NOMO-1 (cell line): ENCODE data around the gene CD47.

Experiments used
- DNase-seq, 2 experiments: peaks; one replicate each; lab custom pipeline; 2025; ENCODE audit not compliant: unreplicated experiment in 2 of 2; lab: John Stamatoyannopoulos, UW

CD47 gene

GRCh38 chr3:108090701-108091497 lies at the start of gene CD47:
CD47 (minus strand) TSS chr3:108091031; CDS start chr3:108090908, 123 bp downstream.
- DNase-seq, result peak; percentile 82 to 89

DNA sequence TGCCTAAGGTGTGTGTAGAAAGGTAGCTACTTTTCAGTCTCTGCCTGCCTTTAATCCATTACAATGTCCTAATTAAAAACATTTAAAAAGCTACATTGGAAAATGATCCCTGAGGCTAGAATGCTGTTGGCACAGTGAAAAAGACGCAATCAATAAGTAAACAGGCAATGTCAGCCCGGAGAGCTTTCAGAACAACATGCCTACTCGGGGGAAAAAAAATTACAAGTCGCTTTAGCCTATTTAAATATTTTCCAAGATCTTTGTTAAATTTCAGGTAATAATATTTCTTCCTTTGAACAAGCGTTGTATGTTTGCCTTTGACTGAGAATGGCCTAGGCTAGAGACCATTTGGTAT lies 46.6 kb upstream of the CD47 start:
- no peak for DNase-seq

DNA sequence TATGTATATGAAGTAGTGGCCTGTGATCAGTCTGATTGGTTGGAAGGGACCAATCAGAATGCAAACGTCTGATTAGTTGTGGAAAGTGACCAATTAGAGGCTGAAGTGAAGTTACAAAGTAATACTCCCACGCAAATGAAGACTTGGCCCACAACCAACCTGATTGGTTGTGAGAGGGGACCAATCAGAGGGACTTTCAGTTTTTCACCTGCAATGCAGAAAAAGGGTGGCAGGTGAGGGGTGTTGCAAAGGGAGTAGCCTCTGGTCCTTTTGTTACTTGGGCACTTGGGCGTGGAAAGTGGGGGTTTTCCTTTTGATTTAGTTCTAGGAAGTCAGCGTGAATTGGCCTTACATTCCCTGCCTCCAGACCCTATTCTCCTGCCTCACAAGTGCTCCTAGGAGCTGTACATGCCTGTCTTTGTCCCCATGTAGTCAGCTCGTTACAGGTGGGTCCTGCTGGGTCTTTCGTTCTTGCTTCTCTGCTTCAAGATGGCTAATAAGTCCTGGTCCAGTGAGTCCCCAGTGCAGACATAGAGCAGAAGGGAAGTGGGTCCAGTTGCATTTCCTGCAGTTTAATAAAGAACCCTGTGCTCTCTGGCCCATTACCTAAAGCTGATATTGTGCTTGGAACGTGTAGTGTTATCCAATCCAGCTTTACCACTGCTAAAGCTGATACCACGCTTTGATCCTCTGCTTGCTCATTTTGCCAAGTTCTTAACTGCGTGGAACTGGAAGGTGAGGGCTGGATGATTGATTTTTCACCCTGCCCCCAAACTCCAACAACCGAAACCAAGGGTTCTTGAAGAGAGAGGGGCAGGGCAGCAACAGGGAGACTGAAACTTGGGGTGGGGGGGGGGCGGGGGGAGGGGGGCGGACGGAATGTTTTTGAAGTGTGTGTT lies 46.0 kb upstream of the CD47 start:
- no peak for DNase-seq

DNA sequence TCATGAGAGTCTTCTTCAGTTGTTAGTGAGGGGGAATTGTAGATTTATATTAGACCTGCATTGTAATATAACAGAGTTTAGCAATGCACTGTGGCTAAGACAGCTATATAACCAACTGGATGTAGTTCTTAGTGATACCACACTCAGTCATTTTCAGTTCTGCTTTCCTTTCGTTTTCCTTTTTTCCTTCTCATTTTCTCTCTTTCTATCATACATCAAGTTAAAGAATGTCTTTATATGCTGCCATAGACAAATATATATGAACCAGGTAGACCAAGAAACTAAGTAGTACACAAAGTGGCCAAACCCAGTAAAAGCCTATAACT lies 43.7 kb upstream of the CD47 start:
- peak in 1 of 2 experiments; percentile 72 for DNase-seq

- no peak for DNase-seq
These were observed 43.2 kb upstream of the CD47 start for GRCh38 chr3:108133858-108134554.

- DNase-seq, result no peak
These were observed 42.2 kb upstream of the CD47 start for GRCh38 chr3:108133048-108133369.

DNA sequence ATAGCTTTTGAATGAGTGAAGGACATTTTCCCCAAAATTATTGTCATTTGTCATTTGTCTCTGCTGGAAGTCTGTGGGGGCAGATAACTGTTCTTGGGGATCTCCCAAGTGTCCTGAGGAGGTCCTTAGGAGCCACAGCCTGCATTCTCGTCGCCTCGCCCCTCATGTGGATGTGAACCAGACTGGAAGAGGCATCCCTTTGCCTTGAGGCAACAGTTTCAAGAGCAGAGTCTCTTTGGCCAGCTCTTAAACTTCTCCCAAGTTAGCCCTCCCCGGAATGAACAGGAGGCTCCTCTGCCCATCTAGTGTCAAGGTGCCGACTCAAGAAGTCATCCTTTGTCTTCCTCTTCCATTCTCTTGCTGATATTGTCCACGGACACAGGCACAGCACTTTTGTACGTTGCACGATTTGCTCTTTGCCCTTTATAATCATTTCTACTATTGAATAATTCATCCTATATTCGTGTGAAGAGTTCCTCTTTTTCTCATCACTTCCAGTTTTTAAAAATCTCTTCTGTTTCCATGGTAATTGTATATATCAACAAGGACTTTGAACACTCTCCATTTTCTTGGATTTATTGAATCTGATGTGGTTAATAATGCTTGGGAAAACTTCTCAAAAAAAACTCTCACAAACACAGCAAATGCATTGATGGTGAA lies 40.8 kb upstream of the CD47 start:
- peak; percentile 60 to 84 for DNase-seq

GRCh38 chr3:108130701-108131474 lies 40.1 kb upstream of the CD47 start:
- peak in 1 of 2 experiments; percentile 73 for DNase-seq

DNA sequence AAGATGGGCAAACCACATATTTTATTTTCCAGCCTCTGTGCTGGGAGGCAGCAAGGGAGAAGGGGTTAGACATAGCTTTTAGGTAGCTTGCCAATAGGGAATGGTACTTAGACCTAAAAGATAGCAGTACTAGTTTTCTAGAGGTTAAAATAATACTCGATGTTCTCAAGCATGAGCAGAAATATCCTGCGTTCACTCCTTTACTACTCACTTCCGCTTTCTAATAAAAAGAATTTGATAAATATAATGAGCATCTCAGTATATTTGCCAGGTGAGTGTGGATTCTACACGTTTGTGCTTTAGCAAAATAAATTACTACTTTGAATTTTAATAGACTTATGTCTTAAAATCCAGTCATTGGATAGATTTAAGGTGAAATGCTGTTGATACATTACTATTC lies 39.4 kb upstream of the CD47 start:
- peak in 1 of 2 experiments; percentile 51 for DNase-seq

GRCh38 chr3:108127301-108127988 lies 36.6 kb upstream of the CD47 start:
- no peak for DNase-seq

GRCh38 chr3:108126348-108126747 lies 35.5 kb upstream of the CD47 start:
- DNase-seq, result no peak

- DNase-seq, result no peak
These were observed 34.8 kb upstream of the CD47 start for GRCh38 chr3:108125550-108126071.

DNA sequence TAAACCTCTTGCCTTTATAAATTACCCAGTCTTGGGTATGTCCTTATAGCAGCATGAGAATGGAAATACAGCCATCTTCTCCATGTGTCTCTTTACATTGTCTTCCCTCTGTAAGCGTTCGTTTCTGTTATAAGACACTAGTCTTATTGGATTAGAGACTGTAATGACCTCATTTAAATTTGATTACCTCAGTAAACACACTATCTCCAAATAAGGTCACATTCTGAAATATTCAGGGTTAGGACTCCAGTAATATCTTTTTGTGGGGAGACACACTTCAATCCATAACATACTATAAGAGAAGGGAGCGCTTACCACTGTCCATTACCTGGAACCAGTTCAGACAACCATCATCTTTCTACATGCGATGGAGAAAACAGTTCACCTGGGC lies 34.3 kb upstream of the CD47 start:
- DNase-seq, result no peak

DNA sequence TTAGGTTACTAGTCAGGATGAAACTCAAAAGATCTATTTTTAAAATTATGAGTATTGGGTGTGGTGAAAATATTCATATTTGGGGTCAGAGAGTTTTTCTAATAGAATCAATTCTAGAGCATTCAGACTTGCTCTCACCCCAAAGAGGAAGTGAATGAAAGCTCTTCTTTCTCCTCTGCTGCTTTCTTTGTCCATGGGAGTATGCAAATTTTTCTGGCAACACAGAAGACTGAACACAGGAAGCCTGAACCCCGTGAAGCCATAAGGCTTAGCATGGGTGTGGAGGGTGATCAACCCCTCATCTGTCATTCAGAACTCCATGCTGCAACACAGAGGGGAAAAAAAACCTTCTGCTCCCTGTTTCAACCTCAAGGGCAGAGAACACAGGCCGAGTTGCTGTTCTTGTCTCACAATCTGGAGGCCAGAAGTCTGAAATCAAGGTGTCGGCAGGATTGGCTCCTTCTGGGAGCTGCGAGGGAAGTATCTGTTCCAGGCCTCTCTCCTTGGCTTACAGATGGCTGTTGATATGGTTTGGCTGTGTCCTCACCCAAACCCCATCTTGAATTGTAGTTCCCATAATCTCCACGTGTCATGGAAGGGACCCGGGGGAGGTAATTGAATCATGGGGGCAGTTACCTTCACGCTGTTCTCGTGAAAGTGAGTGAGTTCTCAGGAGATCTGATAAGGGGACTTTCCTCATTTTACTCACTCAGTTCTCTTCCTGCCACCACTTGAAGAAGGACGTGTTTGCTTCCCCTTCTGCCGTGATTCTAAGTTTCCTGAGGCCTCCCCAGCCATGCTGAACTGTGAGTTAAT lies 33.7 kb upstream of the CD47 start:
- peak; percentile 72 to 74 for DNase-seq

DNA sequence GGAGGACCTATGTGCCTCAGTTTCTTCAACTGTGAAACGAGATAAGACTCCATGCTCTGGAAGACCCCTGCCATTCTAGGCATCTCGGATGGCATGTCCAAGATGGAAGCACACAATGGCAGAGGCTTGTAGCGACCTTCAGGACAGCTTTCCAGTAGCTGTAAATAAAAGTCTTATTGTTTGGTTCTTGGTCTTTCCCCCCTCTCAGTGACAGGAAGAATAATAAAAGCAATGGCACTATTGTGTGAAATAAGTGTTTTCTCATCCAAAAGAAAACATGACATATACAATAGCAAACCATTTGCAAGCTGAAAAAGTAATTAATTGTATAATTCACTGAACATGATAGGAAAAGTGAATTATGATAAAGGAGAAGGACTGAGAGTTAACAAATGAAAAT lies 32.5 kb upstream of the CD47 start:
- no peak for DNase-seq

GRCh38 chr3:108122276-108122675 lies 31.4 kb upstream of the CD47 start:
- DNase-seq, result no peak

DNA sequence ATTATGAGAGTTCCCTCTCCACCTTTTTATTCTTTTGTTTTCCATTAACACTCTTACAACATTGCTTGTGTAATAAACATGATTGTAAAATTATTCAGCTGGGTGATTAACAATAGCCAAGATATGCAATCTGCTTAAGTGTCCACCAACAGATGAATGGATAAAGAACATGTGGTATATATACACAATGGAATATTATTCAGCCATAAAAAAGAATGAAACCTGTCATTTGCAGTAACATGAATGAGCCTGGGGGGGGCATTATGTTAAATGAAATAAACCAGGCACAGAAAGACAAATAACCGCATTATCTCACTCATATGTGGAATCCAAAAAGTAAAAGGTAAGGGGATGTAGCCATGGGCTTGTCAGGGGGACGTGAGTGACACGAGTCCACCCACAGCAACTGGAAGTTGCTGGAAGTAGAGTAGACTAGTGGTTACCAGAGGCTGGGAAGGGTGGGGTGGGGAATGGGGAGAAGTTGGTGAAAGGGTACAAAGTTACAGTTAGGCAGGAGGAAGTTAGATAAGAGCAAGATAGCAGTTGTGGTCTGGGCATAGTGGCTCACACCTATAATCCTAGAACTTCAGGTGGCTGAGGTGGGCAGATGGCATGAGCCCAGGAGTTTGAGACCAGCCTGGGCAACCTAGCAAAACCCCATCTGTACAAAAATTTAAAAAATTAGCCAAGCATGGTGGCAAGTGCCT lies 28.7 kb upstream of the CD47 start:
- no peak for DNase-seq
